ENCODE measurements around the gene GPN2. TPM values are rescaled to one million over a fixed set of nuclear protein-coding genes. Genes with fewer than 3 reads are reported as not detected.

Gene GPN2
- polyA plus RNA-seq, 2 of the 4 experiments (the other 2 are of a cell fraction) = 16.9 to 18.1 TPM

- ChIA-PET POLR2A (interaction anchor here (0.5 to 2.3 kb wide), 9 partner anchors 15 to 159 kb away, joined by 3 to 18 read pairs (median 4); partner anchors contain the start of genes GPATCH3, GPN2, PIGV and ZDHHC18), CTCF (interaction anchor here (1.0 to 6.3 kb wide), 10 partner anchors 8 to 263 kb away, joined by 3 to 36 read pairs (median 6); partner anchors contain the start of gene ZDHHC18)
- DNase-seq (ENCODE audit: low read depth in 1 of 2, low spot score in 1 of 2) = peak; percentile 65 to 96
- H3K27ac ChIP-seq = peak overlapping the region; percentile 99 to 100
- no peaks in the 10 kb centered on the region for H3K9me3 ChIP-seq
- H3K4me3 ChIP-seq = peak overlapping the region; percentile 66
- no peak for FAIRE-seq
- peak overlapping the region; percentile 100 for H3K4me2 ChIP-seq
- peak; percentile 76 to 89 for ATAC-seq
- H3K4me1 ChIP-seq = peaks cover 30% of the 10 kb centered on the region
- WGBS (ENCODE audit: missing lambda C conversion rate) = 2% methylated on average over 27 of the region's 75 CpGs
- TF ChIP-seq EP300 (IDR thresholded peaks at IDR 0.05) = no peak
- TF ChIP-seq CBX2 (IDR thresholded peaks at IDR 0.05; ENCODE audit: borderline replicate concordance, low read depth) = no peak
- TF ChIP-seq, protein P1, sequence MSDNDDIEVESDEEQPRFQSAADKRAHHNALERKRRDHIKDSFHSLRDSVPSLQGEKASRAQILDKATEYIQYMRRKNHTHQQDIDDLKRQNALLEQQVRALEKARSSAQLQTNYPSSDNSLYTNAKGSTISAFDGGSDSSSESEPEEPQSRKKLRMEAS (IDR thresholded peaks at IDR 0.05) = peak; percentile 74; the same call in 1 of the 2 replicates
- no peak for TF ChIP-seq HOXB13 (CRISPR knock-in tag; IDR thresholded peaks at IDR 0.05; ENCODE audit: low read depth)
- no peak for TF ChIP-seq HES2 (IDR thresholded peaks at IDR 0.05)
- no peak for TF ChIP-seq CBX8 (IDR thresholded peaks at IDR 0.05)
- peak; percentile 80; the same call in 1 of the 2 replicates for TF ChIP-seq E2F6 (IDR thresholded peaks at IDR 0.05; ENCODE audit: borderline replicate concordance, low read depth)
- TF ChIP-seq BHLHE40 (IDR thresholded peaks at IDR 0.05; ENCODE audit: low read depth, low read length) = no peak
- no peak for TF ChIP-seq HOXB5 (CRISPR knock-in tag; IDR thresholded peaks at IDR 0.05)
- TF ChIP-seq NPAS2 (CRISPR knock-in tag; IDR thresholded peaks at IDR 0.05; ENCODE audit: borderline replicate concordance) = no peak
- TF ChIP-seq, protein P2, sequence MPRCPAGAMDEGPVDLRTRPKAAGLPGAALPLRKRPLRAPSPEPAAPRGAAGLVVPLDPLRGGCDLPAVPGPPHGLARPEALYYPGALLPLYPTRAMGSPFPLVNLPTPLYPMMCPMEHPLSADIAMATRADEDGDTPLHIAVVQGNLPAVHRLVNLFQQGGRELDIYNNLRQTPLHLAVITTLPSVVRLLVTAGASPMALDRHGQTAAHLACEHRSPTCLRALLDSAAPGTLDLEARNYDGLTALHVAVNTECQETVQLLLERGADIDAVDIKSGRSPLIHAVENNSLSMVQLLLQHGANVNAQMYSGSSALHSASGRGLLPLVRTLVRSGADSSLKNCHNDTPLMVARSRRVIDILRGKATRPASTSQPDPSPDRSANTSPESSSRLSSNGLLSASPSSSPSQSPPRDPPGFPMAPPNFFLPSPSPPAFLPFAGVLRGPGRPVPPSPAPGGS (IDR thresholded peaks at IDR 0.05) = peak; percentile 45; the same call in 1 of the 3 replicates
- no peak for TF ChIP-seq RARB (CRISPR knock-in tag; IDR thresholded peaks at IDR 0.05)
- TF ChIP-seq JUN (IDR thresholded peaks at IDR 0.05) = peak; percentile 32 to 70; a peak in 3 of 5 replicates
- peak; percentile 98 for TF ChIP-seq POLR2A (IDR thresholded peaks at IDR 0.05; ENCODE audit: low read length)
Observed at GRCh38 chr1:26864610-26865480, 25.2 kb downstream of the GPN2 start.

GRCh38 chr1:26863685-26864077 lies 26.4 kb downstream of the GPN2 start:
- peak overlapping the region; percentile 90 to 99 for H3K27ac ChIP-seq

More at GRCh38 chr1:26863685-26864077, 26.4 kb downstream of the GPN2 start:
- H3K4me3 ChIP-seq = peak overlapping the region; percentile 66
- H3K4me1 ChIP-seq = peaks cover 30% of the 10 kb centered on the region
- WGBS (ENCODE audit: missing lambda C conversion rate) = 0% methylated on average over 4 of the region's 20 CpGs
- POLR2A ChIA-PET = interaction anchor here (0.6 to 1.4 kb wide), 2 partner anchors 15 to 130 kb away, joined by 5 read pairs; partner anchors contain the start of gene TRNP1
- TF ChIP-seq, protein P3, sequence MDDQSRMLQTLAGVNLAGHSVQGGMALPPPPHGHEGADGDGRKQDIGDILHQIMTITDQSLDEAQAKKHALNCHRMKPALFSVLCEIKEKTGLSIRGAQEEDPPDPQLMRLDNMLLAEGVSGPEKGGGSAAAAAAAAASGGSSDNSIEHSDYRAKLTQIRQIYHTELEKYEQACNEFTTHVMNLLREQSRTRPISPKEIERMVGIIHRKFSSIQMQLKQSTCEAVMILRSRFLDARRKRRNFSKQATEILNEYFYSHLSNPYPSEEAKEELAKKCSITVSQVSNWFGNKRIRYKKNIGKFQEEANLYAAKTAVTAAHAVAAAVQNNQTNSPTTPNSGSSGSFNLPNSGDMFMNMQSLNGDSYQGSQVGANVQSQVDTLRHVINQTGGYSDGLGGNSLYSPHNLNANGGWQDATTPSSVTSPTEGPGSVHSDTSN (IDR thresholded peaks at IDR 0.05) = no peak
- TF ChIP-seq E2F6 (IDR thresholded peaks at IDR 0.05; ENCODE audit: borderline replicate concordance, low read depth) (0 out of 2 replicates have a peak, but pooled peaks have one; percentile 6), ZC3H11A (IDR thresholded peaks at IDR 0.05) (no peak)
- CTCF ChIA-PET = interaction anchor here (0.8 to 7.2 kb wide), 6 partner anchors 14 to 261 kb away, joined by 3 to 57 read pairs (median 13); no protein-coding TSS in a partner anchor
- ATAC-seq (peak; percentile 1 to 4; a peak in 4 of 6 replicates), DNase-seq (ENCODE audit: low read depth in 1 of 2, low spot score in 1 of 2) (no peak), FAIRE-seq (no peak)
- H3K4me2 ChIP-seq = peak overlapping the region; percentile 100
- no peaks in the 10 kb centered on the region for H3K9me3 ChIP-seq
